ENCODE measurements around the gene MECR. TPM values are rescaled to one million over a fixed set of nuclear protein-coding genes. Genes with fewer than 3 reads are reported as not detected.
A peak's percentile ranks its signal among the peaks of the same experiment; 100 is the strongest.

Gene MECR
- total RNA-seq, 4 donors from 2014 or later, result 7.4 to 23.4 (median 20.7) TPM

DNA sequence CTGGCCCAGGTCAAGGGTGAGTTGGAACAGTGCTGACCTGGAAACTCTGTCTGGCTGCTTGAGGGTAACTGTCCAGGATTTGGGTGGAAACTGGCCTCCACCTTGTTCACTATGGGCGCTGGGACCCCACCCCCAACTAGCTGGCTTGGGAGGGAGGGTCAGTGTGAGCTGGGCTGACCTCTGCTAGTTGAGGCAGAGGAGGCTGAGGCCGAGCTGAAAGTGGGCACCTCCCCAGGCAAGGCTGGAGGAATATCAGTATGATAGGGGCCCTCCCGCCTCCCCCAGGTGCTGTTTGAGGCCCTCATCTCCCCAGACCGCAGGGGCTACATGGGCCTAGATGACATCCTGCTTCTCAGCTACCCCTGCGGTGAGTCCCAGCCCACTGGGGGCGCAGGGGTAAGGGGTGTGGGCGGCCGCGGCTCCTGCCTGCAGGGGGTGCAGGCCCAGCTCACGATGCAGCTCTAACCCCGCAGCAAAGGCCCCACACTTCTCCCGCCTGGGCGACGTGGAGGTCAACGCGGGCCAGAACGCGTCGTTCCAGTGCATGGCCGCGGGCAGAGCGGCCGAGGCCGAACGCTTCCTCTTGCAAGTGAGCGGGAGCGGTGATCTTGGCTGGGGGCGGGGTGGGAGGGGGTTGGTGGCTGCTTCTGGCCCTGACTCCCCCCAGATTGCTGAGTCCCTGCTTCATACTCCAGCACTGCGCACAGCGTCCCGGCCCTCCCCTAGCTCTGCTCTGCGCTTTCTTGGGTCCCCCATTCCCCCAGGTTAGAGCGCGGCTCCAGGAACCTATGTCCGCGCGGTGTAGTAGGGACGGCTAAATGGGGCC is 28.5 kb upstream of the MECR start:
- H3K4me3 ChIP-seq, result peak overlapping the region; percentile 23 to 39
- intact Hi-C loops (cut with DNase I; ENCODE audit: low total_unique reads), result no loop called here
- H3K9me3 ChIP-seq, result no peaks in the 10 kb centered on the region
- no peaks in the 10 kb centered on the region for H3K36me3 ChIP-seq
- no peak for DNase-seq
- H3K4me1 ChIP-seq, result peaks cover 0 to 6% of the 10 kb centered on the region in 2 donors
- no peak for TF ChIP-seq POLR2A (IDR thresholded peaks at IDR 0.05)
- TF ChIP-seq, protein P1, sequence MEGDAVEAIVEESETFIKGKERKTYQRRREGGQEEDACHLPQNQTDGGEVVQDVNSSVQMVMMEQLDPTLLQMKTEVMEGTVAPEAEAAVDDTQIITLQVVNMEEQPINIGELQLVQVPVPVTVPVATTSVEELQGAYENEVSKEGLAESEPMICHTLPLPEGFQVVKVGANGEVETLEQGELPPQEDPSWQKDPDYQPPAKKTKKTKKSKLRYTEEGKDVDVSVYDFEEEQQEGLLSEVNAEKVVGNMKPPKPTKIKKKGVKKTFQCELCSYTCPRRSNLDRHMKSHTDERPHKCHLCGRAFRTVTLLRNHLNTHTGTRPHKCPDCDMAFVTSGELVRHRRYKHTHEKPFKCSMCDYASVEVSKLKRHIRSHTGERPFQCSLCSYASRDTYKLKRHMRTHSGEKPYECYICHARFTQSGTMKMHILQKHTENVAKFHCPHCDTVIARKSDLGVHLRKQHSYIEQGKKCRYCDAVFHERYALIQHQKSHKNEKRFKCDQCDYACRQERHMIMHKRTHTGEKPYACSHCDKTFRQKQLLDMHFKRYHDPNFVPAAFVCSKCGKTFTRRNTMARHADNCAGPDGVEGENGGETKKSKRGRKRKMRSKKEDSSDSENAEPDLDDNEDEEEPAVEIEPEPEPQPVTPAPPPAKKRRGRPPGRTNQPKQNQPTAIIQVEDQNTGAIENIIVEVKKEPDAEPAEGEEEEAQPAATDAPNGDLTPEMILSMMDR (IDR thresholded peaks at IDR 0.05), result no peak
- no peaks in the 10 kb centered on the region for H3K27me3 ChIP-seq
- H3K27ac ChIP-seq, result no peak overlapping the region

DNA sequence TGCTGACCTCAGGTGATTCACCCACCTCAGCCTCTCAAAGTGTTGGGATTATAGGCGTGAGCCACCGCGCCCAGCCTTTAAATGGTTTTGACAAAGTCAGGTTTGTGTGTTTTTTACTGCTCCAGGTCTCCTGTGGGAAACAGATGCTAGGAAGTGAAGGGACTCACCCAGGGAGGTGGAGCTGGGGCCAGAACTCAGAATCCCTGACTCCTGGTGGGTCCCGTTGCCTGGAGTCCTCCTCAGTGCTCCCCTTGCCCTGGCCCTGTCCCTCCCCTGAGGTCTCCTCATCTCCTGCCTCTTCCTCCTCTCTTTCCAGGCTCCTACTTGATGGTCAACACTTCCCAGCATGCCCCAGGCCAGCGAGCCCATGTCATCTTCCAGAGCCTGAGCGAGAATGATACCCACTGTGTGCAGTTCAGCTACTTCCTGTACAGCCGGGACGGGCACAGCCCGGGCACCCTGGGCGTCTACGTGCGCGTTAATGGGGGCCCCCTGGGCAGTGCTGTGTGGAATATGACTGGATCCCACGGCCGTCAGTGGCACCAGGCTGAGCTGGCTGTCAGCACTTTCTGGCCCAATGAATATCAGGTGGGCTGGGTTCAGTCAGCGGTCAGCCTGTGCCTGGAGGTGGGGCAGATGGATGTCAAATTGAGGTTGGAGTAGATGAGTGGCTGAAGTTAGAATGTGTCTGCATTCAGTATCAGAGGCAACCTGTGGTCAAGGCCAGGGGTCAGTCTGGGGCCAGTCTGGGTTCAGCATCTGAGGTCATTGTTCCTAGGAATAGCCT is 27.6 kb upstream of the MECR start:
- intact Hi-C loops (cut with DNase I; ENCODE audit: low total_unique reads), result no loop called here
- TF ChIP-seq, protein P1 (IDR thresholded peaks at IDR 0.05), result no peak
- TF ChIP-seq POLR2A (IDR thresholded peaks at IDR 0.05), result no peak
- Histone ChIP-seq H3K27me3 (no peaks in the 10 kb centered on the region), H3K4me1 (peaks cover 0 to 6% of the 10 kb centered on the region in 2 donors), H3K27ac (no peak overlapping the region), H3K4me3 (no peak overlapping the region), H3K9me3 (no peaks in the 10 kb centered on the region), H3K36me3 (no peaks in the 10 kb centered on the region)
- no peak for DNase-seq

GRCh38 chr1:29256979-29257804 is 26.5 kb upstream of the MECR start:
- Histone ChIP-seq H3K4me1 (peaks cover 0 to 6% of the 10 kb centered on the region in 2 donors), H3K4me3 (no peak overlapping the region), H3K36me3 (no peaks in the 10 kb centered on the region), H3K27me3 (no peaks in the 10 kb centered on the region), H3K27ac (no peak overlapping the region), H3K9me3 (no peaks in the 10 kb centered on the region)
- intact Hi-C loops (cut with DNase I; ENCODE audit: low total_unique reads), result no loop called here
- DNase-seq, result peak; percentile 26 to 33
- no peak for TF ChIP-seq POLR2A (IDR thresholded peaks at IDR 0.05)
- TF ChIP-seq, protein P1 (IDR thresholded peaks at IDR 0.05), result no peak

DNA sequence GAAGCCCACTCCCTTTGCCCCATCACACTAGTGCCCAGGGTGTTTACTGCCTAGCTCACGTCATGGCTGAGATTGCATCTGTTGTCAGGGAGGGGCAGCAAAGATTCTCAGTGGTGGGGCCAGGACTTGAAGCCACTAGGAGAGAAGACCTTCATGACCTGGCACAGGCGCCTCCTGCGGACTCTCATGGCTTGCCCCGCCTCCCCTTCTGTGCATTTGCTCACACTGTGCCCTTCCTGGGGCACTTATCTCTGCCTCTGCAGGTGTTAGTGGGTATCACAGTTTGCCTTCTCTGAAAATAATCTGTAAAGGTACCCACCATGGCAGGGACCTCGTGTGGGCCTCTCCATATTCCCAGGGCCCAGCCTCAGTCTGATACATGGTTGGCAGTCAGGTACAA is 25.7 kb upstream of the MECR start:
- Histone ChIP-seq H3K27me3 (no peaks in the 10 kb centered on the region), H3K36me3 (no peaks in the 10 kb centered on the region), H3K27ac (no peak overlapping the region), H3K9me3 (no peaks in the 10 kb centered on the region), H3K4me3 (no peak overlapping the region), H3K4me1 (peaks cover 0 to 6% of the 10 kb centered on the region in 2 donors)
- no peak for DNase-seq
- intact Hi-C loops (cut with DNase I; ENCODE audit: low total_unique reads), result no loop called here
- TF ChIP-seq, protein P1 (IDR thresholded peaks at IDR 0.05), result no peak

All from uterus (tissue), 4 donors.